HEK293 (cell line): ENCODE results near the gene WDR88.
A peak's percentile ranks its signal among the peaks of the same experiment; 100 is the strongest.

Source experiments
- BCL11A ChIP-seq: fragments of 450-650 bp; formaldehyde crosslinking; IDR thresholded peaks from 2 replicates; pipeline ENCODE4 v1.5.1; 2016; ENCODE audit warnings: low read depth, missing biosample characterization, missing genetic modification characterization
- KLF8 ChIP-seq: fragments of 450-650 bp; formaldehyde crosslinking; IDR thresholded peaks from 2 replicates; pipeline ENCODE4 v1.5.1; 2016; ENCODE audit warnings: missing biosample characterization, missing genetic modification characterization
- OVOL3 ChIP-seq: fragments of 450-650 bp; formaldehyde crosslinking; IDR thresholded peaks from 2 replicates; pipeline ENCODE4 v1.5.1; 2016; ENCODE audit warnings: missing biosample characterization, missing genetic modification characterization
- TCF7L2 ChIP-seq: IDR thresholded peaks from 2 replicates; pipeline ENCODE4 v1.6.1; 2011; ENCODE audit warnings: low read depth, mild to moderate bottlenecking, inconsistent platforms, low read length, moderate library complexity, borderline replicate concordance
- YY2 ChIP-seq: fragments of 450-650 bp; formaldehyde crosslinking; IDR thresholded peaks from 2 replicates; pipeline ENCODE4 v1.5.1; 2016; ENCODE audit warnings: missing biosample characterization, missing genetic modification characterization
- ZFP37 ChIP-seq: fragments of 450-650 bp; formaldehyde crosslinking; IDR thresholded peaks from 2 replicates; pipeline ENCODE4 v1.5.1; 2016; ENCODE audit warnings: missing biosample characterization, missing genetic modification characterization
- ZIC2 ChIP-seq: fragments of 450-650 bp; formaldehyde crosslinking; IDR thresholded peaks from 2 replicates; pipeline ENCODE4 v1.5.1; 2016; ENCODE audit warnings: missing biosample characterization, missing genetic modification characterization
- ZNF114 ChIP-seq: fragments of 450-650 bp; formaldehyde crosslinking; IDR thresholded peaks from 2 replicates; pipeline ENCODE4 v1.5.0; 2017; ENCODE audit warnings: missing biosample characterization, missing genetic modification characterization
- ZNF155 ChIP-seq: fragments of 450-650 bp; formaldehyde crosslinking; IDR thresholded peaks from 2 replicates; pipeline ENCODE4 v1.5.1; 2016; ENCODE audit warnings: missing biosample characterization, missing genetic modification characterization
- ZNF175 ChIP-seq: fragments of 450-650 bp; formaldehyde crosslinking; IDR thresholded peaks from 2 replicates; pipeline ENCODE4 v1.5.1; 2016; ENCODE audit warnings: missing biosample characterization, missing genetic modification characterization
- ZNF23 ChIP-seq: fragments of 450-650 bp; formaldehyde crosslinking; IDR thresholded peaks from 2 replicates; pipeline ENCODE4 v1.5.1; 2016; ENCODE audit warnings: missing biosample characterization, missing genetic modification characterization, borderline replicate concordance
- ZNF311 ChIP-seq: fragments of 450-650 bp; formaldehyde crosslinking; IDR thresholded peaks from 2 replicates; pipeline ENCODE4 v1.5.1; 2017; ENCODE audit warnings: missing biosample characterization, missing genetic modification characterization, borderline replicate concordance
- ZNF423 ChIP-seq: fragments of 450-650 bp; formaldehyde crosslinking; IDR thresholded peaks from 2 replicates; pipeline ENCODE4 v1.5.1; 2016; ENCODE audit warnings: missing biosample characterization, missing genetic modification characterization
- ZNF548 ChIP-seq: fragments of 450-650 bp; formaldehyde crosslinking; IDR thresholded peaks from 2 replicates; pipeline ENCODE4 v1.5.1; 2016; ENCODE audit warnings: missing biosample characterization, missing genetic modification characterization
- ZNF558 ChIP-seq: fragments of 450-650 bp; formaldehyde crosslinking; IDR thresholded peaks from 2 replicates; pipeline ENCODE4 v1.5.1; 2016; ENCODE audit warnings: missing biosample characterization, missing genetic modification characterization
- ZNF560 ChIP-seq: fragments of 450-650 bp; formaldehyde crosslinking; IDR thresholded peaks from 2 replicates; pipeline ENCODE4 v1.5.1; 2017; ENCODE audit warnings: missing biosample characterization, missing genetic modification characterization, borderline replicate concordance
- ZNF621 ChIP-seq: fragments of 450-650 bp; formaldehyde crosslinking; IDR thresholded peaks from 2 replicates; pipeline ENCODE4 v1.5.1; 2017; ENCODE audit warnings: missing biosample characterization, missing genetic modification characterization
- ZNF623 ChIP-seq: fragments of 450-650 bp; formaldehyde crosslinking; IDR thresholded peaks from 2 replicates; pipeline ENCODE4 v1.5.1; 2016; ENCODE audit warnings: missing biosample characterization, missing genetic modification characterization
- ZNF660 ChIP-seq: fragments of 450-650 bp; IDR thresholded peaks from 2 replicates; pipeline ENCODE4 v1.5.1; 2018; ENCODE audit warnings: missing biosample characterization, mild to moderate bottlenecking, missing genetic modification characterization
- ZNF785 ChIP-seq: fragments of 450-650 bp; formaldehyde crosslinking; IDR thresholded peaks from 2 replicates; pipeline ENCODE4 v1.5.1; 2016; ENCODE audit warnings: missing biosample characterization, missing genetic modification characterization
- ZNF792 ChIP-seq: fragments of 450-650 bp; formaldehyde crosslinking; IDR thresholded peaks from 2 replicates; pipeline ENCODE4 v1.5.1; 2016; ENCODE audit warnings: missing biosample characterization, missing genetic modification characterization
- ZNF830 ChIP-seq: fragments of 450-650 bp; IDR thresholded peaks from 2 replicates; pipeline ENCODE4 v1.5.0; 2018; ENCODE audit warnings: missing biosample characterization, missing genetic modification characterization, low read depth, mild to moderate bottlenecking, moderate library complexity
- ZSCAN16 ChIP-seq: fragments of 450-650 bp; formaldehyde crosslinking; IDR thresholded peaks from 2 replicates; pipeline ENCODE4 v1.5.1; 2016; ENCODE audit warnings: missing biosample characterization, missing genetic modification characterization
- TF ChIP-seq, protein P1 (sequence below): fragments of 450-650 bp; formaldehyde crosslinking; IDR thresholded peaks from 2 replicates; pipeline ENCODE4 v1.5.1; 2016; ENCODE audit warnings: missing biosample characterization, missing genetic modification characterization, low read depth
- TF ChIP-seq, protein P2 (sequence below): fragments of 450-650 bp; formaldehyde crosslinking; IDR thresholded peaks from 2 replicates; pipeline ENCODE4; 2016; ENCODE audit warnings: missing biosample characterization, missing genetic modification characterization
- TF ChIP-seq, protein P3 (sequence below): fragments of 450-650 bp; formaldehyde crosslinking; IDR thresholded peaks from 2 replicates; pipeline ENCODE4 v1.5.1; 2017; ENCODE audit warnings: missing biosample characterization, missing genetic modification characterization
- TF ChIP-seq, protein P4 (sequence below): fragments of 450-650 bp; formaldehyde crosslinking; IDR thresholded peaks from 2 replicates; pipeline ENCODE4 v1.5.1; 2016; ENCODE audit warnings: missing biosample characterization, missing genetic modification characterization
- TF ChIP-seq, protein P5 (sequence below): sonication (generic); formaldehyde crosslinking; IDR thresholded peaks from 2 replicates; pipeline ENCODE4 v1.8.1; 2022; ENCODE audit warnings: mild to moderate bottlenecking, moderate library complexity, missing genetic modification reagents
- TF ChIP-seq, protein P6 (sequence below): fragments of 450-650 bp; formaldehyde crosslinking; IDR thresholded peaks from 2 replicates; pipeline ENCODE4 v1.5.1; 2016; ENCODE audit warnings: missing biosample characterization, missing genetic modification characterization

The WDR88 gene

DNA sequence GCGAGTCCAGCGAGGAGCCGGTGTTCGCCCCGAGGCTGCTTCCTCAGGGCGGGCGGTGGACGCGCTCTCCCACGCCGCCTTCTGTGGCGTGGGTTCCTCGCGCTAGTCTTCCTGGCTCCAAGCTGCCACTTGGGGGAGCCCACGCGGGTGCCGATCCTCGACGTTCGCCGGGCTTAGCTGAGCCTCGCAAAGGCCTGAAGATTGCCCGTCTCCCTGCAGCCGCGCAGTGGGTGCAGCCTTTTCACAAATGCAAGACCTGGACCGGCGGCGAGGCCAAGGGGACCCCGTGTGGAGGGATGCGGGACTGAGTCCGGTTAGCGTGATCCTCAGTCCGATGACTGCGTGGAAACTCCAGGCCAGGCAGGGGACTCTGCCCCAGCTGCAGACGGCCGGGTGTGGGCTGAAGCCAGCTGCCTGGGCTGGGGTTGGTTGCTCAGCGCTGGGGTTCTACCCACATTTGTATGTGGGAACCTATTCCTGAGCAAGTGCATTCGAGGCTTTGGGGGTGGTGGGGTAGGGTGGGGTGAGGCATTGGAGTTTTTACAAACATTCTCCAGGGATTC lies 45.6 kb downstream of the WDR88 start (continued):
- TF ChIP-seq ZNF558 (tag by site-specific recombination) (no peak), ZNF623 (tag by site-specific recombination) (no peak), ZNF423 (no peak), ZNF660 (tag by site-specific recombination) (peak; percentile 5), OVOL3 (no peak), ZNF785 (peak; percentile 100), ZNF830 (tag by site-specific recombination) (no peak), ZNF23 (tag by site-specific recombination) (no peak), TCF7L2 (no peak), ZSCAN16 (tag by site-specific recombination) (peak; percentile 77), ZNF792 (tag by site-specific recombination) (peak; percentile 74; the same call in 1 of the 2 replicates), ZNF155 (tag by site-specific recombination) (no peak), KLF8 (no peak), ZNF548 (tag by site-specific recombination) (no peak), YY2 (tag by site-specific recombination) (peak; percentile 55), ZNF621 (tag by site-specific recombination) (no peak), ZNF560 (tag by site-specific recombination) (no peak), ZNF175 (tag by site-specific recombination) (no peak), ZNF114 (tag by site-specific recombination) (no peak), ZNF311 (tag by site-specific recombination) (no peak), BCL11A (tag by site-specific recombination) (peak; percentile 83; the same call in 1 of the 2 replicates), ZIC2 (tag by site-specific recombination) (peak; percentile 74), ZFP37 (peak; percentile 95)
- TF ChIP-seq, protein P1, sequence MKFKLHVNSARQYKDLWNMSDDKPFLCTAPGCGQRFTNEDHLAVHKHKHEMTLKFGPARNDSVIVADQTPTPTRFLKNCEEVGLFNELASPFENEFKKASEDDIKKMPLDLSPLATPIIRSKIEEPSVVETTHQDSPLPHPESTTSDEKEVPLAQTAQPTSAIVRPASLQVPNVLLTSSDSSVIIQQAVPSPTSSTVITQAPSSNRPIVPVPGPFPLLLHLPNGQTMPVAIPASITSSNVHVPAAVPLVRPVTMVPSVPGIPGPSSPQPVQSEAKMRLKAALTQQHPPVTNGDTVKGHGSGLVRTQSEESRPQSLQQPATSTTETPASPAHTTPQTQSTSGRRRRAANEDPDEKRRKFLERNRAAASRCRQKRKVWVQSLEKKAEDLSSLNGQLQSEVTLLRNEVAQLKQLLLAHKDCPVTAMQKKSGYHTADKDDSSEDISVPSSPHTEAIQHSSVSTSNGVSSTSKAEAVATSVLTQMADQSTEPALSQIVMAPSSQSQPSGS (tag by site-specific recombination): no peak
- TF ChIP-seq, protein P2, sequence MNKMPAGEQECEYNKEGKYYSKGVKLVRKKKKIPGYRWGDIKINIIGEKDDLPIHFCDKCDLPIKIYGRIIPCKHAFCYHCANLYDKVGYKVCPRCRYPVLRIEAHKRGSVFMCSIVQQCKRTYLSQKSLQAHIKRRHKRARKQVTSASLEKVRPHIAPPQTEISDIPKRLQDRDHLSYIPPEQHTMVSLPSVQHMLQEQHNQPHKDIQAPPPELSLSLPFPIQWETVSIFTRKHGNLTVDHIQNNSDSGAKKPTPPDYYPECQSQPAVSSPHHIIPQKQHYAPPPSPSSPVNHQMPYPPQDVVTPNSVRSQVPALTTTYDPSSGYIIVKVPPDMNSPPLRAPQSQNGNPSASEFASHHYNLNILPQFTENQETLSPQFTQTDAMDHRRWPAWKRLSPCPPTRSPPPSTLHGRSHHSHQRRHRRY (tag by site-specific recombination): peak; percentile 96; the same call in 1 of the 2 replicates
- TF ChIP-seq, protein P3, sequence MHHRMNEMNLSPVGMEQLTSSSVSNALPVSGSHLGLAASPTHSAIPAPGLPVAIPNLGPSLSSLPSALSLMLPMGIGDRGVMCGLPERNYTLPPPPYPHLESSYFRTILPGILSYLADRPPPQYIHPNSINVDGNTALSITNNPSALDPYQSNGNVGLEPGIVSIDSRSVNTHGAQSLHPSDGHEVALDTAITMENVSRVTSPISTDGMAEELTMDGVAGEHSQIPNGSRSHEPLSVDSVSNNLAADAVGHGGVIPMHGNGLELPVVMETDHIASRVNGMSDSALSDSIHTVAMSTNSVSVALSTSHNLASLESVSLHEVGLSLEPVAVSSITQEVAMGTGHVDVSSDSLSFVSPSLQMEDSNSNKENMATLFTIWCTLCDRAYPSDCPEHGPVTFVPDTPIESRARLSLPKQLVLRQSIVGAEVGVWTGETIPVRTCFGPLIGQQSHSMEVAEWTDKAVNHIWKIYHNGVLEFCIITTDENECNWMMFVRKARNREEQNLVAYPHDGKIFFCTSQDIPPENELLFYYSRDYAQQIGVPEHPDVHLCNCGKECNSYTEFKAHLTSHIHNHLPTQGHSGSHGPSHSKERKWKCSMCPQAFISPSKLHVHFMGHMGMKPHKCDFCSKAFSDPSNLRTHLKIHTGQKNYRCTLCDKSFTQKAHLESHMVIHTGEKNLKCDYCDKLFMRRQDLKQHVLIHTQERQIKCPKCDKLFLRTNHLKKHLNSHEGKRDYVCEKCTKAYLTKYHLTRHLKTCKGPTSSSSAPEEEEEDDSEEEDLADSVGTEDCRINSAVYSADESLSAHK (tag by site-specific recombination): no peak
- TF ChIP-seq, protein P4, sequence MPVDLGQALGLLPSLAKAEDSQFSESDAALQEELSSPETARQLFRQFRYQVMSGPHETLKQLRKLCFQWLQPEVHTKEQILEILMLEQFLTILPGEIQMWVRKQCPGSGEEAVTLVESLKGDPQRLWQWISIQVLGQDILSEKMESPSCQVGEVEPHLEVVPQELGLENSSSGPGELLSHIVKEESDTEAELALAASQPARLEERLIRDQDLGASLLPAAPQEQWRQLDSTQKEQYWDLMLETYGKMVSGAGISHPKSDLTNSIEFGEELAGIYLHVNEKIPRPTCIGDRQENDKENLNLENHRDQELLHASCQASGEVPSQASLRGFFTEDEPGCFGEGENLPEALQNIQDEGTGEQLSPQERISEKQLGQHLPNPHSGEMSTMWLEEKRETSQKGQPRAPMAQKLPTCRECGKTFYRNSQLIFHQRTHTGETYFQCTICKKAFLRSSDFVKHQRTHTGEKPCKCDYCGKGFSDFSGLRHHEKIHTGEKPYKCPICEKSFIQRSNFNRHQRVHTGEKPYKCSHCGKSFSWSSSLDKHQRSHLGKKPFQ (tag by site-specific recombination): no peak
- TF ChIP-seq, protein P5, sequence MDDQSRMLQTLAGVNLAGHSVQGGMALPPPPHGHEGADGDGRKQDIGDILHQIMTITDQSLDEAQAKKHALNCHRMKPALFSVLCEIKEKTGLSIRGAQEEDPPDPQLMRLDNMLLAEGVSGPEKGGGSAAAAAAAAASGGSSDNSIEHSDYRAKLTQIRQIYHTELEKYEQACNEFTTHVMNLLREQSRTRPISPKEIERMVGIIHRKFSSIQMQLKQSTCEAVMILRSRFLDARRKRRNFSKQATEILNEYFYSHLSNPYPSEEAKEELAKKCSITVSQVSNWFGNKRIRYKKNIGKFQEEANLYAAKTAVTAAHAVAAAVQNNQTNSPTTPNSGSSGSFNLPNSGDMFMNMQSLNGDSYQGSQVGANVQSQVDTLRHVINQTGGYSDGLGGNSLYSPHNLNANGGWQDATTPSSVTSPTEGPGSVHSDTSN (CRISPR knock-in tag): peak; percentile 39; the same call in 1 of the 2 replicates
- TF ChIP-seq, protein P6, sequence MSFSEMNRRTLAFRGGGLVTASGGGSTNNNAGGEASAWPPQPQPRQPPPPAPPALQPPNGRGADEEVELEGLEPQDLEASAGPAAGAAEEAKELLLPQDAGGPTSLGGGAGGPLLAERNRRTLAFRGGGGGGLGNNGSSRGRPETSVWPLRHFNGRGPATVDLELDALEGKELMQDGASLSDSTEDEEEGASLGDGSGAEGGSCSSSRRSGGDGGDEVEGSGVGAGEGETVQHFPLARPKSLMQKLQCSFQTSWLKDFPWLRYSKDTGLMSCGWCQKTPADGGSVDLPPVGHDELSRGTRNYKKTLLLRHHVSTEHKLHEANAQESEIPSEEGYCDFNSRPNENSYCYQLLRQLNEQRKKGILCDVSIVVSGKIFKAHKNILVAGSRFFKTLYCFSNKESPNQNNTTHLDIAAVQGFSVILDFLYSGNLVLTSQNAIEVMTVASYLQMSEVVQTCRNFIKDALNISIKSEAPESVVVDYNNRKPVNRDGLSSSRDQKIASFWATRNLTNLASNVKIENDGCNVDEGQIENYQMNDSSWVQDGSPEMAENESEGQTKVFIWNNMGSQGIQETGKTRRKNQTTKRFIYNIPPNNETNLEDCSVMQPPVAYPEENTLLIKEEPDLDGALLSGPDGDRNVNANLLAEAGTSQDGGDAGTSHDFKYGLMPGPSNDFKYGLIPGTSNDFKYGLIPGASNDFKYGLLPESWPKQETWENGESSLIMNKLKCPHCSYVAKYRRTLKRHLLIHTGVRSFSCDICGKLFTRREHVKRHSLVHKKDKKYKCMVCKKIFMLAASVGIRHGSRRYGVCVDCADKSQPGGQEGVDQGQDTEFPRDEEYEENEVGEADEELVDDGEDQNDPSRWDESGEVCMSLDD: peak; percentile 96
